ENCODE results near the gene MAST4. TPM values are rescaled to one million over a fixed set of nuclear protein-coding genes. Genes with fewer than 3 reads are reported as not detected.

MAST4 gene
- total RNA-seq, 1 donor from 2014 or later: 55.2 TPM

DNA sequence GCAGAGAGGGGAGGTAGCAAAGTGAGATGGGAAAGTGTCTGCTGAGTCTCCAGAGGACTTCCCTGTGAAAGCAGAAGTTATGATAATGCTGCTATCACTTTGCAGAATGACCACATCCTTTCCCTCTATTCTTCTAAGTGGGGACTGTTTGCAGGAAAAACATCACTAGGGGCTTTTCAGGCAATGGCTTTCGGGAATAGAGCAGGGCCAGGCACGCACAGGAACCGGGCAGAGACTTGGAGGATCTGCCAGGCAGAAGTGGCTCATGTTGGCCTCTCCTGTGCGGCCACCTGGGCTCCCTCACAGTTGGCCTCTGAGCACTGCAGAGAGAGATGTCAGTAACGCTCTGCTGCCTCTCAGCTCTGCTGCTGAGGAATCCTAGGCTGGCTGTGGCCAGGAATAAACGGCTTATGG lies 214.7 kb downstream of the MAST4 start:
- TF ChIP-seq, protein P1, sequence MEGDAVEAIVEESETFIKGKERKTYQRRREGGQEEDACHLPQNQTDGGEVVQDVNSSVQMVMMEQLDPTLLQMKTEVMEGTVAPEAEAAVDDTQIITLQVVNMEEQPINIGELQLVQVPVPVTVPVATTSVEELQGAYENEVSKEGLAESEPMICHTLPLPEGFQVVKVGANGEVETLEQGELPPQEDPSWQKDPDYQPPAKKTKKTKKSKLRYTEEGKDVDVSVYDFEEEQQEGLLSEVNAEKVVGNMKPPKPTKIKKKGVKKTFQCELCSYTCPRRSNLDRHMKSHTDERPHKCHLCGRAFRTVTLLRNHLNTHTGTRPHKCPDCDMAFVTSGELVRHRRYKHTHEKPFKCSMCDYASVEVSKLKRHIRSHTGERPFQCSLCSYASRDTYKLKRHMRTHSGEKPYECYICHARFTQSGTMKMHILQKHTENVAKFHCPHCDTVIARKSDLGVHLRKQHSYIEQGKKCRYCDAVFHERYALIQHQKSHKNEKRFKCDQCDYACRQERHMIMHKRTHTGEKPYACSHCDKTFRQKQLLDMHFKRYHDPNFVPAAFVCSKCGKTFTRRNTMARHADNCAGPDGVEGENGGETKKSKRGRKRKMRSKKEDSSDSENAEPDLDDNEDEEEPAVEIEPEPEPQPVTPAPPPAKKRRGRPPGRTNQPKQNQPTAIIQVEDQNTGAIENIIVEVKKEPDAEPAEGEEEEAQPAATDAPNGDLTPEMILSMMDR (IDR thresholded peaks at IDR 0.05): no peak
- H3K36me3 ChIP-seq: no peaks in the 10 kb centered on the region
- intact Hi-C loops (cut with DNase I): loop anchor here (5.0 kb wide), 1 partner anchor 346 kb away; no protein-coding TSS in a partner anchor
- no peak for DNase-seq (ENCODE audit: low spot score in 2 of 2)
- no peaks in the 10 kb centered on the region for H3K4me1 ChIP-seq
- H3K9me3 ChIP-seq: no peaks in the 10 kb centered on the region
- H3K27ac ChIP-seq: no peak overlapping the region
- H3K4me3 ChIP-seq: no peak overlapping the region
- H3K27me3 ChIP-seq: no peaks in the 10 kb centered on the region

DNA sequence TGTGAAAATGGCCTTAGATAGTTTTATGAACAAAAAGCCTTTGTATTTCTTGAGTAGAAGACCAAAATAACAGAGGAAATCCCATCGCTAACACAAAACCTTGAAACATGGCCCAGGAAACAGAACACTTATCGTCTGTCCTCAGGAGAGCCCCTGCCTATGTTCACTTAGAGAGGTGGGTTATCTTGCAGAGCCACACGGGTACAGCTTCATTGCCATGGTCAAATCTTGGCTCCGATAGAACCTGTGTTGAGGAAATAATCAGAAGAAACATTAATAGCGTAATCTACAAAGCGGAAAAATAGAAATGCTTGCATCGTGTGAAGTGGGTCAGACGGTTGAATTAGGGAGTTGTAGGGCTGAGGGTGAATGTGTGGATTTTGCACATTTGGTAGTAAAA lies 216.1 kb downstream of the MAST4 start:
- intact Hi-C loops (cut with DNase I): loop anchor here (5.0 kb wide), 1 partner anchor 345 kb away; no protein-coding TSS in a partner anchor
- TF ChIP-seq, protein P1 (IDR thresholded peaks at IDR 0.05): no peak
- H3K27ac ChIP-seq: no peak overlapping the region
- no peak for DNase-seq (ENCODE audit: low spot score in 2 of 2)
- H3K36me3 ChIP-seq: no peaks in the 10 kb centered on the region
- H3K4me3 ChIP-seq: no peak overlapping the region
- H3K9me3 ChIP-seq: no peaks in the 10 kb centered on the region
- H3K27me3 ChIP-seq: no peaks in the 10 kb centered on the region
- no peaks in the 10 kb centered on the region for H3K4me1 ChIP-seq

DNA sequence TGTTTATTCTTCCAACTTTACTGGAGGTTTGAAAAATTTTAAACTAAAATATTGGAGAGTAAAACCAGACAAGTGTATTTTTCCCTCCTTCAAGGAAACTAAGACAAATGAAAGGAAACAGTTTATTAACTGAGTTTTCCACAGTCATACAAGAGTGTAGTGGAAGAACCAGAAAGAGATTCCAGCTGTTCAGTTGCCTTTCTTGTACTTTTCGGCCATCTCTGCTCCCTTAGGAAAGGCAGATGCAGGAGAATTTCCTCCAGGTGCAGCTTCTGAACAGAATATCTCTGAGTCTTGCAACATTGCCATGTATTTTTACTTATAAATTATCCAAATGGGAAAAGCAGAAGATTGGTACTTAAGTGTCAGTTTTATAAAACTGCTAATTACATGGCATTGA lies 217.1 kb downstream of the MAST4 start:
- no peak overlapping the region for H3K27ac ChIP-seq
- no peaks in the 10 kb centered on the region for H3K27me3 ChIP-seq
- no peak for DNase-seq (ENCODE audit: low spot score in 2 of 2)
- no peaks in the 10 kb centered on the region for H3K4me1 ChIP-seq
- TF ChIP-seq, protein P1 (IDR thresholded peaks at IDR 0.05): no peak
- H3K9me3 ChIP-seq: no peaks in the 10 kb centered on the region
- intact Hi-C loops (cut with DNase I): loop anchor here (5.0 kb wide), 1 partner anchor 344 kb away; no protein-coding TSS in a partner anchor
- H3K36me3 ChIP-seq: no peaks in the 10 kb centered on the region
- no peak overlapping the region for H3K4me3 ChIP-seq

DNA sequence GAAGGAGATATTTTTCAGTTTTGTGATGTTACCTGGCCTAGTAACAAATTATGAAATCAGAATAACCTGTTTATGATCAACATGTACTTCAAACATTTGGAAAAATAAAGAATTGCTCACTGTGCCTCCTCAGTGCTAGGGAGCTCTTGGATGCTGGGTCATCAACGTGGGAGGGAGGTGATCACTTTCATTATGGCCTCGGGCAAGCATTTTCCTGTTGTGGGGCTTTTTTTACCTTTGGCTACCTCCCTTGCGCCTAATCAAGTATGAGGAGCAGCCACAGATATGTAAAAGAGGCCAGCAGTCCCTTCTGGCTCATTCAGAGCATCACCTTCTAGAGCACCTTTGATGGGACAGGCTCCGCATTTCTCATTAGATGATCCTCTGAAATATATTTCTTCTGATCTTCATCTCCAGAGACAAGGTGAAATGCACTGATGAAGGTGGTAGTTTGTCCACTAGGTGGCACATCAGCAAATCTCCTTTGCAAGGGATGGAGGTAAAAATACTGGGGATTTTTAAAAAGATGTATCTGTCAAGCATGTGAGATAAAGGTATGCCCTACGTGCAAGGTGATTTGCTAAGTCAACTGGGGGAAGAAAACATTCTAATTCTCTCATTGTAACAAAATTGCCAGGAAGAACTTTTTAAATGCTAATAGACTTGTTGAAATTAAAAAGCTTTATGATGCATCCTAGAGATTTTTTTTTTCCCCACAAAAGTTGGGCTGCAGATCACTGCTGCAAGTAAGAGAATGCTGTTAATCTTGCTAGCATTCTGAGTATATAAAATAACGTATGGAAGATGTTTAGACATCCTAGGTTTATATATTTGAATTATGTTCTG lies 218.2 kb downstream of the MAST4 start:
- DNase-seq (ENCODE audit: low spot score in 2 of 2): no peak
- Histone ChIP-seq H3K4me1 (no peaks in the 10 kb centered on the region), H3K27me3 (no peaks in the 10 kb centered on the region), H3K4me3 (no peak overlapping the region), H3K9me3 (no peaks in the 10 kb centered on the region), H3K36me3 (no peaks in the 10 kb centered on the region), H3K27ac (no peak overlapping the region)
- intact Hi-C loops (cut with DNase I): loop anchor here (2.0 to 5.0 kb wide), 2 partner anchors 343 to 394 kb away; no protein-coding TSS in a partner anchor
- TF ChIP-seq, protein P1 (IDR thresholded peaks at IDR 0.05): peak; percentile 34 to 72 (median 71)

DNA sequence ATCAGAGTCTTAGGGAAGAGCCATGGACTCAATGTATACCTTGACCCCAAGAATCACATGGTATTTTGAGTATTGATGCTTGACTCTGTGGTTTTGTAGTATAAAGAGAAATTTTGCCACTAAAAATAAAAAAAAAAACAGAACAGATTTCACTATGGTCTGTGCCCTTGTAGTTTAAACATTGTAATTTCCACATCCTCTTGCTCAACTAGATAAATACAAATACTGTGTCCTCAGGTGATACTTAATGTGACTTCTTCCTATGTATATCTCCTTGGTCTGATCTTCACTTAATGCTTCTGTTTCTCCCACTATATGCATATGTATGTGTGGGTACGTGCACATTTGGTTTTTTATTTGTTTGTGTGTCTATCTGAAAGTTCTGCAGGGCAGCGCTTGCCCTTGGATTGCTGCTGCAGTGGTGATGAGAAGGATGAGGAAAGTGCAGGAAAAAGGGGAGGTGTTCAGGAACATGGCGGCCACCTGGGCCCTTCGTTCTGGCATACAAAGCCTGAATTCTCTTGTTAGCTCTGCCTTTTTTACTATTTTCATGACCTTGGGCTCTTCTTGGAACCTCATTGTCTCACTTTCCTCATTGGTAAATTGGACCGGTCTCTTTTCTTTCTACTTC lies 222.2 kb downstream of the MAST4 start:
- DNase-seq (ENCODE audit: low spot score in 2 of 2): no peak
- Histone ChIP-seq H3K27me3 (no peaks in the 10 kb centered on the region), H3K4me3 (no peak overlapping the region), H3K4me1 (no peaks in the 10 kb centered on the region), H3K9me3 (no peaks in the 10 kb centered on the region), H3K27ac (no peak overlapping the region), H3K36me3 (no peaks in the 10 kb centered on the region)
- TF ChIP-seq, protein P1 (IDR thresholded peaks at IDR 0.05): no peak
- intact Hi-C loops (cut with DNase I): no loop called here
